HG03575 (cell line): ENCODE results near the gene AKR1C3.
"Not testable (repeated sequence)": the region's sequence is repeated elsewhere in the genome, so short reads cannot be mapped to it uniquely, and the experiment has no call there.

Experiments
- ATAC-seq: cut with Tn5 transposase; IDR thresholded peaks from one replicate; pipeline ENCODE4 v1.9.1; 2021; ENCODE audit not compliant: unreplicated experiment, insufficient number of reproducible peaks, low FRiP score; ENCODE audit errors: extremely low read depth

Gene AKR1C3

DNA sequence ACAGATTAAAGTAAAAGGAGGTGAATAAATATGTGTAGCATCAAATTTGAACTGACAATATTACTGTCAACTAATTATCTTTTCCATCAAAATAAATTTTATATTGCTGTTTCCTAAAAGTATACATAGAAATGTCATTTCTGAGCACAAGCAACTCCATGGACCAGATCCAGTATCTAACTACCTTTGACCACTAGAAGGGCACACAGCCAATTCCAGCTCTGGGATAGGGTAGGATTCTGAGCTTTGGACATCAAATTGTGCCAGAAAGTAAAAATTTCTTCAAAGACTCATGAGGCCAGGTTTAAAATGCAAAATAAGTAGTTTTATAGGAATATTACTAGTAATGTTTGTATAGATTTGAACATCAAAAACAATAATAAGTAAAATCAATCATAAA lies 29.7 kb downstream of the AKR1C3 start:
- ATAC-seq = no peak

DNA sequence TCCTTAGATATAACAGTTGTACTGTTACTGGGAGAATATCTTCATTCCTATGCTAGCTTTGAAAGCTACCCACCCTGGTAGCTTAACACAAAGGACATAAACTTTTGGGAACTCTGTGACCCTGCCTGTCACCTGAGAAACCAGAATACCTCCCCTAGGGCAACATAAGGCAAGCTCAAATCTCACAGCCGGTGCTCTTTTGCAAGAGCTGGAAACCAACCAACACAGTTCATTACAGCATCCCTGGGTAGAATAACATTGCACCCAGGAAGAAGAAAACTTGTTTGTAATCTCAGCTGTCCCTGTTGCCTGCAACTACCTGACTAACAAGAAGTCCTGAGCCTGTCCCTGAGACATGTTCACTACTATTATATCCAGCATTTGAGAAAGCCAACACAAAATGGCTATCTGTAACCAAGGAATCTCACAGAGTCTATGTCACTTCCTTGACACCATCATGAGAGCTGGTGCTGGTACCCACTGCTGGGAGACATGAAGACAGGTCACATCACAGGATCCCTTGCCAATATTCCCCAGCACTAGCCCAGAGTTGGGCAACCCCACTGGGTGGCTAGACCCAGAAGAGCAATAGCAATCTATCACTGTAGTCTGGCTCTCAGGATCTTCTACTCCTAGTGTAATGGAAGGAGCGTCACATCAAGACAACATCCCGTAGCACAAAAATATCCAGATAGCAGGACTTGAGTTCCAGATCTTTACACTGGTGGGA lies 31.3 kb downstream of the AKR1C3 start:
- ATAC-seq = no peak

GRCh38 chr10:5135581-5135980 lies 41.4 kb downstream of the AKR1C3 start:
- no peak for ATAC-seq

GRCh38 chr10:5136468-5137087 lies 42.4 kb downstream of the AKR1C3 start:
- no peak for ATAC-seq

DNA sequence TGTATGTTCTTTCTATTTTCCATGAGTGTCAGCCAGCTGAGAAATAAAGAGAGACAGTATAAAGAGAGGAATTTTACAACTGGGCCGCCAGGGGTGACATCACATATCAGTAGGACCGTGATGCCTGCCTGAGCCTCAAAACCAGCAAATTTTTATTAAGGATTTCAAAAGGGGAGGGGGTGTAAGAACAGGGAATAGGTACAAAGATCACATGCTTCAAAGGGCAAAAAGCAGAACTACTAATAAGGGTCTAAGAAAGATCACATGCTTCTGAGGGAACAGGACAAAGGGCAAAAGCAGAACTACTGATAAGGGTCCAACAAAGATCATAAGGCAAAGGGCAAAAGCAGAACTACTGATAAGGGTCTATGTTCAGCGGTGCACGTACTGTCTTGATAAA lies 43.5 kb downstream of the AKR1C3 start:
- ATAC-seq = not testable (repeated sequence)

GRCh38 chr10:5142199-5142598 lies 48.0 kb downstream of the AKR1C3 start:
- no peak for ATAC-seq

GRCh38 chr10:5143137-5143536 lies 48.9 kb downstream of the AKR1C3 start:
- ATAC-seq = no peak

DNA sequence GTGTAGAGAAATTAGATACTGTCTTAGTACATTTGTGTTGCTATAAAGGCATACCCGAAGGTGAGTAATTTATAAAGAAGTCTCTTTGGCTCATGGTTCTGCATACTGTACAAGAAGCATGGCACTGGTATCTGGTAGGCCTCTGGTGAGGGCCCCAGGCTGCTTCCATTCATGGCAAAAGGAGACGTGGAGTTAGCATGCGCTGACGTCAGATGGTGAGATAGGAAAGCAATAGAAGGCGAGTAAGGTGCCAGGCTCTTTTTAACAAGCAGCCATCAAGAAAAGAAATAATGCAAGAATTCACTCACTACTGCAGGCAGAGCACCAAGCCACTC lies 52.7 kb downstream of the AKR1C3 start:
- no peak for ATAC-seq

DNA sequence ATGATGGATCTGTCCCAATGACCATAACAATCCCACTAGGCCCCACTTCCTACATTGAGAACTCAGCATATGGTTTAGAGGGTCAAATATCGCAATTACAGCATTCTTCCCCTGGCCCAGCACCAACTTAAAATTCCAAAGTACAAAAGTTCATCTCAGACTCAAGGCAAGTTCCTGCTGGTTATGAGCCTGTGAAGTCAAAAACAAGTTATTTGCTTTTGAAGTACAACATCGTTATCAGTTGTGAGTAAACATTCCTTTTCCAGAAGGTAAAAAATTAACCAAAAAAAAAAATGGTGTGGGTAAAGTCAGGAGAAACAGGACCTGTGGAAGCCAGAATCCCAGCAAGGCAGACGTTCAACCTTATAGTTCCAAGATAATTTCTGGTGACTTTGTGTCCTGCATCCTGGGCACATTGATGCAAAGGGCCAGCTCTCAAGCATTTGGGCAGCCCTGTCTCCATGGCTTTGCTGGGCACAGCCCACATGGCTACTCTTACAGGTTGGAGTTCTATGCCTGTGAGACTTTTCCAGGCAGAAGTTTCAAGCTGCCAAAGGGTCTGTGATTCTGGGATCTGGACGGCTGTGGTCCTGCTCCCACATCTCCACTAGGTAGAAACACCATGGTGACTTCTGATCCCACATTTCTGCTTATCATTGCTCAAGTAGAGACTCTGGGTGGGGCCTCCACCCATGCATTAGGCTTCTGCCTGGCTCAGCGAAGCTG lies 53.2 kb downstream of the AKR1C3 start:
- ATAC-seq = no peak

DNA sequence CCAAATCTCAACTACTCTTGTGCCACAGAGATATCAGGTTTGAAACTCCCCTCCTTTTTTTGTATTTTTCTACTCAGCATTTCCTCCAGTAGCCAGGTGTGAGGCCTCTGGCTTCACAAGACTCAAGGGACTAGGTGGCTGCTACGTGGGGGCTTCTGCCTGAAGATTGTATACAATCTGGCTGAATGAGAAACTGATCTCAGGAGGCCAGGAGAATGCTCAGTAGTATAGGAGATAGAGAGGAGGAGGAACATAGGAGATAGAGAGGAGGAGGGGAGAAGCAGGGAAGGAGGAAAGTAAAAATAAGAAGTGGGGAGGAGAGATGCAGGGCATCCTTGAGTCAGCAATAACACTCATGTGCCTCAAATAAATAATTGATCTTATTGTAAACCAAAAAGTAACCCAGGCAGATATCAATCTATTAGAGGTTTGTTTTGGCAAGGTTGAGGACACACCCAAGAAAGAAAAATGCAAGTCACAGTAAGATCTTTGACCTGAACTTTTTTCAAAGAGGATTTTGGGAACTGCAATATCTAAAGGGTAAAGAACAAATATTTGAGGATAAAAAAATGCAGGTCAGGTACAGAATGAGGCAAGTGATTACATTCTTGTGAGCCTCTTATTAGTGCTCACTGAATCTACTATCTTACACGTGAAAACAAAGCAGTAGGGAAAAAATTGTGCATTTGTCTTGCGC lies 53.9 kb downstream of the AKR1C3 start:
- ATAC-seq = no peak

DNA sequence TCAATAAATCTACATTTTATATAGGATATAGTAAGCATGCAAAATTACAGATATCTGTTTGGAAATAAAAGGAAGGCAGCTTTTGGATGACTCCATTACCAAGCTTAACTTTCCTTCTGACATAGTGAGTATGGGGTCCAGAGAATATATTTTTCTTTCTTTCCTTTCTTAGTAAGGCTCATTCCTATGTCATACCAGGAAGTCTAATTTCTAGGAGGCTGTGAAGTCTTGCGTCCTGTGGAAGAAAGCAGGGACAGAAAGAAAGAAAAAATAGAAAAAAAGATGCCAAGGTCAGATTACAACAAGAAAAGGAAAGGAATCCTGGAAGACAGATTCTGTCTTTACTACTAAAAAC lies 54.4 kb downstream of the AKR1C3 start:
- ATAC-seq = no peak

GRCh38 chr10:5151076-5151475 lies 56.9 kb downstream of the AKR1C3 start:
- ATAC-seq = no peak

GRCh38 chr10:5155951-5156350 lies 61.7 kb downstream of the AKR1C3 start:
- ATAC-seq = no peak
